Activated CD4-positive, alpha-beta T cell treated with anti-CD3 and anti-CD28 coated beads, Interleukin-2, Interleukin-4, amounts not matched to agents 100 ng/mL and 50 ng/mL, durations not matched to agents 16 hours and 8 hours (primary cell): ENCODE data around the gene KRTAP5-5.
"Not testable (repeated sequence)": the region's sequence is repeated elsewhere in the genome, so short reads cannot be mapped to it uniquely, and the experiment has no call there.

Experiments
- DNase-seq: peaks from one replicate; pipeline ENCODE4 v3.0.0-alpha.2; 2020; ENCODE audit warnings: low spot score

Gene KRTAP5-5

DNA sequence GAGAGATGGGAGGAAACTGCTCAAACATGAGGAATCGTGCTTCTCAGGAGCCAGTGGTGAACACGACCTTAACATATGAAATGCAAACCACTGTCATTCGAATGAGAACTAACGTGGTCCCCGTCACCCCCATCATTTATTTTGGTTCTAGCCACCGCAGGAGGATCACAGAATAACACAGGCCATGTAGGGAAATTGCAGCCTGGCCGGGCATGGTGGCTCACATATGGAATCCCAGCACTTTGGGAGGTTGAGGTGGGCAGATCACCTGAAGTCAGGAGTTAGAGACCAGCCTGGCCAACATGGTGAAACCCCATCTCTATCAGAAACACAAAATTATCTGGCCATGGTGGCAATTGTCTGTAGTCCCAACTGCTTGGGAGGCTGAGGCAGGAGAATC is 27.1 kb downstream of the KRTAP5-5 start:
- no peak for DNase-seq

DNA sequence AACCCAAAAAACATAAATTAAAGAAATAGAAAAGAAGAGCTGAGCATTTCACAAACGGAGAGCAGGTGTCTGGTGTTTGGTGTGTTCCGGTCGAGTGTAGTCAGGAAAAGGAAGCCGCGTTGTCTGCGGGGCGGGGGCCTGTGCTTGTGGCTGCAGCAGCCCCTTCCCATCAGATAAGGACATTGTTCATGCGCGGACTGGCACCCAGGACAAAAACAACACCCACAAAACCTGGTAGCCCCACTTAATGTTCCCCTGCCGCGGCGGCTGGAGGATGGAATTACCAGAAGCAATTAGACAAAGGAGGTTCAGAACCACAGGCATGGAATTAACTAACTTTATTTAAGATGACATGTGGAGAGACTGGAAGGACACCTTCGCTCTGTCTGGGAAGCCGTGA is 29.9 kb downstream of the KRTAP5-5 start:
- no peak for DNase-seq

DNA sequence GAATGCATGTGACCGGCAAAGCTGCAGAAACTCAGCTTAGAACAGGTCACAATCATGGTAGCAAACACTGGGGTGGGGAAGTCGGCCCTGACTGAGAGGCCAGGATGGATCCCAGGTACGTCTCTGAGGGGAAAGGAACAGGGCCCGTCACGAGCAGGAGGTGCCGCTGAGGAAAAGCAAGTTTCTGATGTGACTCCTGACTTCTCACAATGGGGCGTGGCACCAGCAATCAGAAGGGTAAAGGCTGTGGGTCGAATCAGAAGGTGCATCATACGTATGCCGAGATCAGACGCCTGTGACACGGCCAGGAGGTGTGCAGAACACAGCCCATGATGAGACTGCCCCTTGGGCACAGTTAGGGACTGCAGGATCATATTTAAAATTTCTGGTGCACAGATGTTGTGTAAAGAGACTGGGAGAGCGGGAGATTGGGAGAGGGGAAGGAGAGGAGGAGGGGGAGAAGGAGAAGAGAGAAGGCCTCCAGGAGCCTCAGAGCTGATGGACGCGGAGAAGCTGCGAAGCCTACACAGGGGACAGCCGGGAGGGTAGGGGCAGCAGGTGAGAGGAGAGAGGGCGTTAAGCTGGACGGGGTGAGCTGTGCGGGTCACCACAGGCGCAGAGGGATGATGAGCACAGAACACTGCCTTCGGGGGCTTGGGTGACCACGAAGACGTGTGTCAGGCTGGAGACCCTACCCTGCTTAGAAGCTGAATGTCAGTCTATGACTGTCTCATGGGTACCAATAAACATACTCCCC is 30.7 kb downstream of the KRTAP5-5 start:
- no peak for DNase-seq

DNA sequence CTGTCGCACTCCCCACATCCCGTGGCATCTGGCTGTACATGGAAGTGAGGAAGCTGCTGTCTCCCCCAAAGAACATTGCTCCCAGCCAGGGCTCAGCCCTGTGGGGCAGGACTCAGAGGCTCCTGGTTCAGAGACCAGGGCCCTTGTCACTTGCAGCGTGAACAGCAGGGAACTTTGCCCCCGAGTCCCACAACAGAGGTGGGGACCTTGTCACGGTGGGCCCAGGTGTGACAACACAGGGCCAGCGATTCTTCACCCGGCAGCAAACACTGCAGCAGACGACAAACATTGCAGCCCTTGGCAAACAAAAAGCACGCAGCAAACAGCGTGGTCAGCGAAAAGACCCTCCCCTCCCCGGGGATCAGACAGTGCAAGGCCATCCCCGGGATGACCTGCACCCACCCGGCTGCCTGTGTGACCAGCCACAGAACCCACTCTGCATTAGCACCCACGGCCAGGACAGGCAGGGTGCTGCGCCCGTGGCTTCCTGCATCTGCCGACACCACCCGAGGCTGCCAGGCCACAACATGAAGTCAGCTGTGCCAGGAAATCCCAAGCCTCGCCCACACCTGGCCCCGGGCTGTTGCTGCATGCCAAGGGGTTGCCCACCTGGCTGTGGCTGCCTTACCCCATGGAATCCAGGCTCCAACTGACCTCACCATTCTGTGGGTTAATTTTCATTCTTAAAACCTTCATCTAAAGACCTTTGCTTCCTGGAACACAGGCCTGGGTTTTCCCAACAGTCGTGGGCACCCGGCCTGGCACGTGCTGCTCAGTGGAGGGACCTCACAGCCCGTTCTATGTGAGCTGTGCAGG is 32.1 kb downstream of the KRTAP5-5 start:
- not testable (repeated sequence) for DNase-seq

DNA sequence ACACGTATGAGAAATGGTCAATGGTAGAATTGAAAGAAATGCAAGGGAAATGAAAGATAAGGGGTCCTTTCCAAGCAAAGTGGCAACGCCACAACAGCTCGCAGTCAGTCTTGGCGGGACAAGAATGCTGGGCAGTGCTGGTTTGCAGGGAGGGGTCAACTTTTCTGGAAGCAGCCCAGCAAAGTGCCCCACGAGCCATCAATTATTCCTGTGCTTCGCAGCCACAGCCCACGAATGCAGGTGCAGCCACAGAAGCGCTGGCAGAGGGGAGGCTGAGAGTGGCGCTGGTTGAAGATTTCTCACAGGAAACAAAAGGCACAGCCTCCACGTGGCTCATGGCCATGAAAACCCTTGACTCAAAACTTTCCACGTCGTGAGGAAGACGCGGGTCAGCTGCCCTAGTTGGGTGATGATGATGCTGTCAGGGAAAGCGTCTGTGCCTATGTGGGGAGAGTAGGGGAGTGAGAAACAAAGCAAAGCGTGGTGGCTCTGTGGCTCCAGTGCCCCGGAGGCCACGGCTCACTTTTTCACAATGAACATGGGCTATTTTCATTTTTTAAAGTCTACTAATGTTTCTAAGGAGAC is 33.2 kb downstream of the KRTAP5-5 start:
- DNase-seq = not testable (repeated sequence)

DNA sequence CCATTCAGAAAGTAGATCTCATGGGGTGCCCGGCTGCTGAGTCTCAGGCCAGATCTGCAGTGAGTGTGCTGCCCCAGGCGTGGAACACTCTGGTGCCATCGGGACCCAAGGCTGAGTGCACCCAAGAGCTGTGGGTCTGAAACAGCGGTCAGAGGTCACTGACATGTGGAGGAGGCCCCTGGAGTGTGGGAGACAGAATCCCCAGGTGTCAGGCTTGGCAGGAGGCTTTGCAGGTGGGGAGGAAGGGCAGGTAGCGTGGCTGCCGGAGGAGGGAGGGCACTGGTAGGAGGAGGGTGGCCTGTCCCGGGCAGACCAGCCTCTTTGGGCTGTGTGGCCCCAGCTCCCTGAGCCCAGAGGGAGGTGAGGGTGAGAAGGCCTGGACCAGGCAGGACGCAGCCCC is 35.7 kb downstream of the KRTAP5-5 start:
- no peak for DNase-seq

DNA sequence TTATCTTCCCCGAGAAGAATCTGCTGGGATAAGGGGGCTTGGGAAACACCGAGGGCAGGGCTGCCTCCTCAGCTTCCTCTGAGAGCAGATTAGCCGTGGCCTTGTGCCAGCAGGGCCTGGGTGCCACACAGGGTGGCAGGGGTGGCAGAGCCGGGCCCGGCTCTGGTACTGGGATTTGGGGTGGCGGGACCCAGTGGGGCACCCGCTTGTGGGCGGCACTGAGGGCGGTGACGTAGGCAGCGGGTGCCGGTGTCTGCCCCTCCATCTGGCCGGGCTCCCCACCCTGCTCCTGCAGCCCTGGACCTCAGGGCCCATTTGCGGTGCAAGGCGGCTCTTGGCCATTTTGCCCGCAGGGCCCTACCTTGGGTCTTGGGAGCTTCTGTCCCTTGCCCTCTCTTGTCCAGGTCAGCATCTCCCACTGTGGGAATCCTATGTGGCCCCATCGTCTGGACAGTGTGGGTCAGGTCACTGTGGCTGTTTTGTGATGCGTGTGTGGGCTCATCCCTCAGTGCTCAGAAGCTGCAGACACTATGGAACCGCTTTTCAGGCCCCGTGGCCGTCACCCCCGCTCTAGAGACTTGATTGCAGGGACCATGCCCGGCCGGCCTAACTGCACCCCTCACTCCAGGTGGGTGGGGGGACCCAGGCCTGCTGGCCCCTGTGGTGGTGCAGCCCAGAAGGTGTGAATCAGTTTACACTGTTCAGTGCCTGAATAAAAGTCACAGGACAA is 37.7 kb downstream of the KRTAP5-5 start:
- DNase-seq = no peak

DNA sequence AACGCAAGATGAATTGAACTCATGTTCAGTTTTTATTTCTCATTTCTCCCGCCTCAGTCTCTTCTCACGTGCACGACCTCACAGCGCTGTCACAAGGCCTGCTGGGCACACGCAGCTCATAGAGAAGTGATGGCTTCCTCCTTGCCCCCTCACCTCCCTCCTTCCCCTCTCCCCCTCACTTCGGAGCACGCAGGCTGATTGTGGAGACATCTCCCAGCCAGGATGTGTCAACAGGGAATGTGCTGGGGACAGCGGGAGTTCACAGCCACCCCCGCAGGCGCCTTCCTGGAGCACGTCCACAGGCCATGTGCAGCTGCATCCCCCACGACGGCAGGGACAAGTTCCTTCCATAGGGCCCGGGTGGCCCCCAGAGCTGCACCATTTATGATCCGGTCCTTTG is 38.3 kb downstream of the KRTAP5-5 start:
- no peak for DNase-seq

DNA sequence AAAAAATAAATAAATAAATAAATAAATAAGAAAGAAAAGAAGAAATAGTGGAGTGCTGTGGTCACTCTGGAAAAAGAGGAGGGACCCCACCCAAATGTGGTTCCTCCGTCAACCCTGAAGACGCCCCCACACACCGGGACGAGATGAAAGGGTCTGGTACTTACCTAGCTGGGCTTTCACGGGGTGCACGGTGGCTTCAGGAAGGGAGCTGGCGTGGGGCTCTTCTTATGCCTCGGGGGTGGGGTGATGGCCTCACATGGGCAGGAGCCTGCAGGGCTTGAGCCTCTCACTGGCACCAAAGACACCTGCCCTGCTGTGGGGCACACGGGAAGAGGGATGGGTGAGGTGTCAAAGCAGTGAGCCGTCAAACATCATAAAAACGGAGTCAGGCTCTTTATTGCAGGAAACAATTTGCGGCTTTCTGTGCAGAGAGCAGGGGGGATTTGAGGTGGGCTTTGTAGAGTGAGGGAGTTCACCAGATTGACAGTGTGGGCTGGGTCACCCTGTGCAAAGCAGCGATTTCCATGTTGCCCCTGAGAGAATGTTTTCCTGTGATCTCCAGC is 39.4 kb downstream of the KRTAP5-5 start:
- DNase-seq = no peak

DNA sequence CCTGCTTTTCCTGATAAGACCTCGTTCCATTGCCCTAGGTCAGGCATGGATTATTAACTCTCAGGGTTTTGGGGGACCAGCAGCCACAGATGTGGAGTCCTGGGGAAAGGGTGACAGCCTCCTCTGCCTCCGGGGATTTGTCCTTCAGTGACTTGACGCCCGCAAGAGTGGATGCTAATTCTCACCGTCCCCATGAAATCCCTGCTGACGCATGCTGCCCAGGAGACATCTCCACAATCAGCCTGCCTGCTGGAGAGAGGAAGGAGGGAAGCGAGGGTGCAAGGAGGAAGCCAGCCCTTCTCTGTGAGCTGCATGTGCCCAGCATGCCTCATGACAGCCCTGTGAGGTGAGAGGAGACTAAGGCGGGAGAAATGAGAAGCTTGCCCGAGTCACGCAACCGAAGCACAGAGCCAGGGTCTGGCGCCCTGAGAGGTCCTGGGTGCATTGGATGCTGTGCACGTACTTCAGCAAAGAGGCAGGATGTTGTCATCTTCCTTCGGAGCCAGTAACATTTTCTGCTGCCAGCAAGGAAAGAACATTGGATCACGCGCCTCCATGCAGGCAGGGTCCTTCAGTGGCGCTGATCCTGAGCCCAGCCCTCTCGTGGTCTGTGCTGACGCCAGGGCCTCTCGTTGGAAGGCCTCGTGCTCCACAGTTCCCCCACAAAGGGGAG is 40.1 kb downstream of the KRTAP5-5 start:
- DNase-seq = no peak

DNA sequence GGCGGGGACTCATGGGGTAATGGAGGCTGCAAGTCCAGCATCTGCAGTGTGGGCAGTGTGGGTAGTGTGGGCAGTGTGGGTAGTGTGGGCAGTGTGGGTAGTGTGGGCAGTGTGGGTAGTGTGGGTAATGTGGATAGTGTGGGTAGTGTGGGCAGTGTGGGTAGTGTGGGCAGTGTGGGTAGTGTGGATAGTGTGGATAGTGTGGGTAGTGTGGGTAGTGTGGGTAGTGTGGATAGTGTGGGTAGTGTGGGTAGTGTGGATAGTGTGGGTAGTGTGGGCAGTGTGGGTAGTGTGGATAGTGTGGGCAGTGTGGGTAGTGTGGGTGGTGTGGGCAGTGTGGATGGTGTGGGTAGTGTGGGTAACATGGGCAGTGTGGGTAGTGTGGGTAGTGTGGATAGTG is 40.9 kb downstream of the KRTAP5-5 start:
- not testable (repeated sequence) for DNase-seq

DNA sequence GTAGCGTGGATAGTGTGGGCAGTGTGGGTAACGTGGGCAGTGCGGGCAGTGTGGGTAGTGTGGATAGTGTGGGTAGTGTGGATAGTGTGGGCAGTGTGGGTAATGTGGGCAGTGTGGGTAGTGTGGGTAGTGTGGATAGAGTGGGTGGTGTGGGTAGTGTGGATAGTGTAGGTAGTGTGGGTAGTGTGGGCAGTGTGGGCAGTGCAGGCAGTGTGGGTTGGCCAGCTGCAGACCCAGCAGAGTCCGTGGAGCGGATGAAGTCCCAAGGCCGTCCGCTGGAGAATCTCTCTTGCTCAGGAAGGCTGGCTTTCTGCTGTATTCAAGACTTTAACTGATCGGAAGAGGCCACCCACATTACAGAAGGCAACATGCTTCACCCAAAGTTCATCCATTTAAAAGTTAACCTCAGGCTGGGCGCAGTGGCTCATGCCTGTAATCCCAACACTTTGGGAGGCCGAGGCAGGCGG is 41.4 kb downstream of the KRTAP5-5 start:
- no peak for DNase-seq

DNA sequence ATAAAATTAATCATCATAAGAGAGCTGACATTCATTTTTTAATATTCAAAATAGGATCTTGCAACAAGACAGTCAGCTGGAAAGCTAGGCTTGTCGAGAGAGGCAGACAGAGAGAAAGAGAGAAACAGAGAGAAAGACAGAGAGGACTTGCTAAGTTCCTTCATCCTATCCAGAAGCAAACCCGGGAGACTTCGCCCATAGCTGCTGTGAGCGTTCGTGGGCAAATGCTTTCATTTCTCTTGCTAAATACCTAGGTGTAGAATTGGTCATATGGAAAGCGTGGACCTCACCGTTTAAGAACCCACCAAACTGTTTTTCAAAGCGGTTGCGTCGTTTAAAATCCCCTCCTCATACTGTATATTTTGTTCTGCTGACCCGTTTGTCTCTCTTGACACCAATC is 42.1 kb downstream of the KRTAP5-5 start:
- DNase-seq = no peak

DNA sequence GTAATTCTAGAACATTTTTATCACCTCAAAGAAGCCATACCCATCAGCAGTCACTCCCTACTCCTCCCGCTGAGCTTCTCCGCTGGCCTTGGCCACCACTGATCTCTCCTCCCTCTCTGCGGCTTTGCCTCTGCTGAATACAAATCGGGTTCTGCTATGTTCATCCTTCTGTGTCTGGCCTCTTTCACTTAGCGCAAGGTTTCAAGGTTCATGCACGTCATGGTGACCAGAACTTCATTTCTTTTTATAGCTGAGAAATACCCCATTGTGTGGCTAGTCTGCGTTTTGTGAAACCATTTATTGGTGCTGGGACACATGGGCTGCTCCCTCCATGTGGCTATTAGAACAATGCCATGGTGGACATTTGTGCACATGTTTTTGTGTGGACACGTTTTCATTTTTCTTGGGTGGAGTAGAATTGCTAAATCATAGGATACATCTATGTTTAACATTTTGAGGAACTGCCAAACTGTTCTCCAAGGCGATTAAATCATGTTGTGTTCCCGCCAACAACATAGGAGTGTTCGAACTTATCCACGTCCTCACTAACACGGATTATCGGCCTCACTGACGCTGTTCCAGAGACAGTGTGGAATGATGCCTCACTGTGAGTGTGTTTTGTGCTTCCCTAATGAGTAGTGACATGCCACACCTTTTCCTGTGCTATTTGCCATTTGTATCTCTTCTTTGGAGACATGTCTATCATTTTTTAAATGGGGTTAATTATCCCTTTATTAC is 43.2 kb downstream of the KRTAP5-5 start:
- no peak for DNase-seq

DNA sequence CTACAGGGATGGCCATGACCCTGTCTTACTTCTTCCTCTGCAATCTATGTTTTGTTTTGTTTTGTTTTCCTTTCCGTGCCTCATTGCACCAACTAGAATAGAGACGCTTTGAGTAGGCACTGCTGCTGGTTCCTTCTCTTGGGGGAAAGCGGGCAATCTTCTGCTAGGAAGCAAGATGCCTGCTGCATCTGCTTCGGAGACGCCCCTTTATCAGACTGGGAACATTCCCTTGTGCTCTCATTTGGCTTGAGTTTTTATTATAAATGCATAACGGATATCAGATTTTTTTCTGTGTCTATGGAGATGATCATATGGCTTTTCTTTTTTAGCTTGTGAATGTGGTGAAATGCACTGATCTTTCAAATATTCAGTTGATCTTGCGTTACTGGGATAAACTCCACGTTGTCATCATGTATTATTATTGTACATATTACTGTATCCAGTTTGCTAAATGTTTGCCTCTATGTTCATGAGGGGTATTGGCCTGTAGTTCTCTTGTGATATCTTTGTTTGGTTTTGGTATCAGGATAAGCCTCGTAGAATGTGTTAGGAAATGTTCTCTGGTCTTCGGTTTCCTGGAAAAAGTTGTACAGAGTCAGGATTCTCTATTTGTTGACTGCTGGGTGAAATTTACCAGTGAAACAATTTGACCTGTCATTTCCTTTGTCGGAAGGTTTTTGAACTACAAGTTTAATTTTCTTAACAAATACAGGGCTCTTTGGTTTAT is 44.0 kb downstream of the KRTAP5-5 start:
- no peak for DNase-seq

DNA sequence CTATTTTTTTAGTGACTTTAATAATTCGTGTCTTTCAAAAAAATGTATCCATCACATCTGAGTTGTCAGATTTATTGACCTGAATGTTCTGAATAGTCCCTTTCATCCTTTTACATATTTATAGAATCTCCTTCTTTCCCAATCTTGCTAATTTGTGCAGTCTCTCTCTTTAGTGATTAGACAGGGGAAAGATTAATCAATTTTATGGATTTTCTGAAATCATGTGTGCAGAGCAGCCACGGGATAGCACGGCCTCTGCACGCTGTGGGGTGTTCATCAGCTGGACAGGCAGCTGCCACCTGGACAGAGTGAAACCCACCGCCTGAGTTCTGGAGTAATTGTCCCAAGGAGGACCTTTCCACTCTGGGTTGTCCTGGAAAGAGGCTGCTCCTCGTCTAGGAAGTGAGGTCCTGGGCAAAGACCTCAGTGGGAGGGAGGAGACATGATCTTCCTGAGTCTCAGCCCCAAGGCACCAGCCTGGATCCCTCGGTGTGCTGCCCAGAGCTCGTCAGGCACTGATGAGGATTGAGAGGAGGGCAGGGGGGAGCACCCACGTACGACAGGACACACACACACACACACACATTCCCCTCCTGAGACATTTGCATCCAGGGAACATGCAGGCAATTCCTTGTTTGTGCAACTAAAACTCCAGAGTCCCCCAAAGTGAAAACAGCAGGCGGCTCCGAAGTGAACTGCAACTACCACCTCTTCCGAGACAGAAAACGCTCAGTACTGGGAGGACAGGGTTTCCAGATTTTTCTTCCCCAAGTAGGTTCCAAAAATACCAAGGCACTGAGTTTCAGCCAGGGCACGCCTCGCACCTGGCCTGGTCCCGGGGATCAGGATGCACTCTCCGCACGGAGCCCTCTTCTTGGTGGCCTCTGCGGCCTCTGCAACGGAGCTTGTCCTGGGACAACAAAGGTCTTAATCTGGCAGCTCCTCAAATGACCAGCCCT is 44.9 kb downstream of the KRTAP5-5 start:
- no peak for DNase-seq

DNA sequence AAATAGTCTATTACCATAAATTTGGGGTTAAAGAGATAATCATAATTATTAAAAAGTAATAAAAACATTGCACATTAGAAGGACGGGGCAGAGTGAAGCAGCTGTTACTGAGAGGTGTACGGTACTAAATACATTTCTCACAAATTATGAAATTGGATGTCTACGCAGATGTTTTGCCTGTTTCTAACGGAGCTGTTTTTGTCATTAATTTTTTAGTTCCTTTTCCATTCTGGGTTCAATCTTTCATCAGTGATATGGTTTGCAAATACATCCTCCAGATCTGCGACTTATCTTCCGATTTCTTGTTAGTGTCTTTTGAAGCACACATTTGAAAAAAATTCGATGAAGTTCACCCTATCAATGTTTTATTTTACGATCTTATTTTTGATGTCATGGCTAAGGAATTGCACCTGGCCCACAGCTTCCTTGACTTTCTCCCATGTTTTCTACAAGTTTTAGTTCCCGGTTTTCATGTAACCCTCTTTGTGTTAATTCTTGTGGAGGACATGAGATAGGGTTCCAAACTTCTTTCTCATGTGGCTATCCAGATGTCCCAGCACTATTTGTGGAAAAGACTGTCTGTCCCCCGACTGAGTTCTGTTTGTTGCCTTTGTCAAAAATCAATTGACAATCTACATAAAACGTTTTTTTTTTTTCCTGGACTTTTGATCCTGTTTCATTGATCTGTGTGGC is 46.1 kb downstream of the KRTAP5-5 start:
- no peak for DNase-seq

DNA sequence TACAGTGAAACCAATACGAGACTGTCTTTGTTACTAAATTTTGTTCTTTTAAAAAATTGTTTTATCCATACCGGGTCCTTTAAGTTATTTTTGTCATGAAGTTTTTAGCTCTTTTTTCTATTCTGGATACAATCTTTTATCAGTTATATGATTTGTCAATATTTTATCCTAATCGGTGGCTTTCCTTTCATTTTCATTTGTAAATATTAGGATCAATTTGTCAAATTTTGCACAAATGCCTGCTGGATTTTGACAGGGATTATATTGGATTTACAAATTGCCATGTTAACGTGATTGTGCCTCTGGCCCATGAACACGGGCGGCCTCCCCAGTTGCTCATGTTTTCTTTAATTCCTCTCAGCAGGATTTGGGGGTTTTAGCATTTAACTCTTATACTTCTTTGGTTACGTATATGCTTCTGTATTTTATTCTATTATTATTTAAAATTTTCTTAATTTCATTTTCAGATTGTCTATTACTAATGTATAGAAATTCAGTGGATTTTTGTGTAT is 46.7 kb downstream of the KRTAP5-5 start:
- no peak for DNase-seq
